HG03097 (cell line): ENCODE results near the gene ARHGAP21.
"Not testable (repeated sequence)": the region's sequence is repeated elsewhere in the genome, so short reads cannot be mapped to it uniquely, and the experiment has no call there.

Source experiments
- ATAC-seq: cut with Tn5 transposase; IDR thresholded peaks from one replicate; pipeline ENCODE4 v1.9.1; 2021; ENCODE audit not compliant: unreplicated experiment, low FRiP score

The ARHGAP21 gene

DNA sequence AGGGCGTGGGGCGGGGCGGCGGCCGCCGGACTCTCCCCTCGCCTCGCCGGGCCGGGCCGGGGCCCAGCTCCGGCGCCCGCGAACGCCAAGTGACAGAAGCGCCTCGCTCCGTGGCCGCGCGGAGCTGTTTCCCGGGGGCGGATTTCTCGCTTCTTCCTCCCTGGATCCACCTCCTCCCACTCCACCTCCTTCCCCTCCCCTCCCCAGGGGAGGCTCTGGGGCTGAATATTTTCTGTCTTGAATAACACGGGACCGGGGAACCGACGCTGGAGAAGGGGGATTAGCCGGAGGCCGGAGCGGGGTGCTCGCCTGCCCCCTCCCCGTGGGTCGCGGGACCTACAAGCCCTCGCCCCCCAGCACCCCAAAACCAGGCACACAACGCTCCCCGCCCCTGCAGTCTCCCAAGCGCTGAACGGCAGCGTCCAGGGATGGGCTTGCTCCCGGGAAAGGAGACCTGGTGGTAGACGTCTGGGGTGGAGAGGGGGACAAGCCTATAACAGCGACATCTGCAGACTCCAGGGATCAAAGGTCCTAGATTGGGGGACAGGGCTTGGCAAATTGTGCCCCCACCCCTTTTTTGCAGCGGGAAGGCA is at the start of gene ARHGAP21:
Gene ARHGAP21 (minus strand): TSS at position 100 of the 593 bp plus-strand sequence. CDS start 1,988 bp downstream, outside the sequence.
- peak; percentile 27 for ATAC-seq

DNA sequence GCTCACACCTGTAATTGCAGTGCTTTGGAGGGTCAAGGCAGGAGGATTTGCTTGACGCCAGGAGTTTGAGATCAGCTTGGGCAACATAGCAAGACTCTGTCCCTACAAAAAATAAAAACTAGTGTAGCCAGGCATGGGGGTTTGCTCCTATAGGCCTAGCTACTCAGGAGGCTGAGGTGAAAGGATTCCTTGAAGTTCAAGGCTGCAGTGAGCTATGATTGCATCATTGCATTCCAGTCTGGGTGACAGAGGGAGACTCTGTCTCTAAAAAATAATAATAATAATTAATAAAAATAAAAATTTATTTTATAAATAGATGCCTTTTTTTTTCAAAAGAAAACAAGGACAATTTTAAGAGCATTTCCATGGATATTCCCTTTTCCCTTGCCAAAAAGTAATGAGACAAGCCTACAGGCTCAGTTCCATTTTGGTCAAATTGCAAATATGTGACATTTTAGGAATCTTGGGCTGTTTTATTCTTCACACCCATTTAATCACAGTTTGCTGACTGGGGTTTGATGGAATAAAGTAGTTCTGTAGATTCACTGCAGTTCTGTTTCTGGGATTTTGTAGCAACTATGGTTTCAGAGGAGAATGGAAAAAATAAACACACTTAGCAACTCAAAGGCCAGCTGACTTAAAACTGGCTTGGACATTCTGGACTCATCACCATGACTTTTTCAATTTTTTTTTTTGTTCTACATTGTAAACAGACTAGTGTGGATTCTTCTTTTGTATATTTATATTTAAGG is 48.4 kb upstream of the ARHGAP21 start:
- ATAC-seq = no peak

DNA sequence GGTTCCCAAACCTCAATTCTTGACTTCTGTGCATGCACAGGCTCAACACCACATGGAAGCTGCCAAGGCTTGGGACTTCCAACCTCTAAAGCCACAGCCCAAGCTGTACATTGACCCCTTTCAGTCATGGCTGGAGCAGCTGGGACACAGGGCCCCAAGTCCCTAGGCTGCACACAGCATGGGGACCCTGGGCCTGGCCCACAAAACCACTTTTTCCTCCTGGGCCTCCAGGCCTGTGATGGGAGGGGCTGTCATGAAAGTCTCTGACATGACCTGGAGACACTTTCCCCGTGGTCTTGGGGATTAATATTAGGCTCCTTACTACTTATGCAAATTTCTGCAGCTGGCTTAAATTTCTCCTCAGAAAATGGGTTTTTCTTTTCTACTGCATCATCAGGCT is 41.3 kb upstream of the ARHGAP21 start:
- ATAC-seq = not testable (repeated sequence)

DNA sequence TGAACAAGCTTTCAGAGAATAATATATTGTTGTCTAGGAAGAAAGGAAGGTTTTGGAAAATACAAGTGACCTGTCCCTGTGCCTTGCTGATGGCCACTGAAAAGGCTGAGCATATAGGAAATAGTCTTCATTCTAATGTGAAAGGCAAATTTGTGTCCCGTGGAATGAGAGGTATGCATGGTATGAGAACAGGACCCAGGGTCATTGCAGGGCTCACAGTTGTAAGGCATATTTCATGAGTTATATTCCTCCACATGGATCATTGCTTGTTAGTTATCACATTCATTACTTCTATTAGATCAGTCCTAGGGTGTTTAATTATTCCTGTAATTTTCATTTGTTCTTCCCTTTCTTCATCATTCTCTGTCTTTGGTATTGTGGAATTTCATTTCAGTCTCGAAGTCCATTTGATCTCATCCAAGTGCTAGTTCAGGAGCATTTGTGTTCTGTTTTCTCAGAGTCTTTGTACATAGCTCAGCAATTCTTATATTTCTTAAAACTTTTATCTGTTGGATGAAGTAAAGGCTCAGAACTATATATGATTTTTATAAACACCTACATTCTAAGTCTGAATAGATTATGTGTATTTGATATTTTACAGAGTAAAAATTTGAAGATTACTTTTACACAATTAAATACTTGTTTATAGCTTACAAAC is 39.4 kb upstream of the ARHGAP21 start:
- ATAC-seq = no peak

DNA sequence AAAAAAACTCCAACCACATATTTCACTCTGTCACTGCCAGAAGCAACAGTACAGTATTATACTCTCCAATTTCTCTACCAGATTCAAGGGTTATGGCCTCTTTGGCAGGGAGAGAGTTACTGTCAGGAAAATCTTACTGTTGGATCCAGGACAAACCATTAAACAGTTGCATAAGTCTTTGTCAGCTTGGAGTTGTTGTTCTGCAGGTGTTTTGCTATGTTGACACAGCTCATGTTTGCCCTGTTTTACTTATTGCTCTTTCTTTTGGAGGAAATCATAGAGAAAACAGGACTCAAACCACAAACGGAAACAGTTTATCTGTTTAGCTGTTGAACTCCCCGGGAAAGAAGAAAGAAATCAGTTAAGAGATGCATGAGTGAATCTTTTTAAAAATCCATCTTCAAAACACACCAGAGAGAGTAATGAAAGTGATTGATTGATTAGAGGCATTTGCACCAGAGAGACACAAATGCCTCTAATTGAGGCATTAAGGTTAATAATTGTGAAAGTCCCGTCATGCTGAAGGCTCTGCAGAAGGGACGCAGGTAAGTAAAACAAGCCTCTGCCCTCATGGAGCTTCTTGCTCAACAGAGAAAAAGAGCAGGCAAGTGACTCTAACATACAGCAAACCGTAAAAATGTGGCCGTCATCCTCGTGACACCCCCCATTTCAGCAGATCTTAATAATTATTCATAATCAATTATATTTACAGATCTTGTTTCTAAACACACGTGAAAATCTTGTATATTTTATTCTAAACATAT is 38.7 kb upstream of the ARHGAP21 start:
- ATAC-seq = no peak

DNA sequence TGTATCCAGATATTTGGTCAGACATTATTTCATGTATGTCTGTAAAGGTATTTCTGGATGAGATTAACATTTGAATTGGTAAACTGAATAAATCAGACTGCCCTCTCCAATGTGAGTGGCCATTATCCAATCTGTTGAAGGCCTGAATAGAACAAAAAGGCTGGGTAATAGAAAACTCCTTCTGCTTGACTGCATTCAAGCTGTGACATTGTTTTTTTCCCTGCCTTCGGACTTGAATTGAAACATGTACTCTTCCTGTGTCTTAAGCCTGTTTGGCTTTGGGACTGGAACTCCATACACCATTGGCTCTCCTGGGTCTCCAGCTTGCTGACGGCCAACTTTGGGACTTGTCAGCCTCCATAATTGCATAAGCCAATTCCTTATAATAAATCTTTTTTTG is 36.0 kb upstream of the ARHGAP21 start:
- ATAC-seq = no peak

DNA sequence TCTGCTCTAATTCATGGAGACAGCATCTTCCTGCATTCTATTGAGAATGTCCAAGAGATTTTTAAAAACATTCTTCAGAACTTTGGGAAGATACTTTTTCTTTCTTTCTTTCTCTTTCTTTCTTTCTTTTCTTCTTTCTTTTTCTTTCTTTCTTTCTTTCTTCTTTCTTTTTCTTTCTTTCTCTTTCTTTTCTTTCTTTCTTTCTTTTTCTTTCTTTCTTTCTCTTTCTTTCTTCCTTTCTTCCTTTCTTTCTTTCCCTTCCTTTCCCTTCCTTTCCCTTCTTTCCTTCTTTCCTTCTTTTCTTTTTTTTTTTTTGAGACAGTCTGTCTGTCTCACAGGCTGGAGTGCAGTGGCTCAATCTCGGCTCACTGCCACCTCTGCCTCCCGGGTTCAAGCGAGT is 34.6 kb upstream of the ARHGAP21 start:
- ATAC-seq = not testable (repeated sequence)

DNA sequence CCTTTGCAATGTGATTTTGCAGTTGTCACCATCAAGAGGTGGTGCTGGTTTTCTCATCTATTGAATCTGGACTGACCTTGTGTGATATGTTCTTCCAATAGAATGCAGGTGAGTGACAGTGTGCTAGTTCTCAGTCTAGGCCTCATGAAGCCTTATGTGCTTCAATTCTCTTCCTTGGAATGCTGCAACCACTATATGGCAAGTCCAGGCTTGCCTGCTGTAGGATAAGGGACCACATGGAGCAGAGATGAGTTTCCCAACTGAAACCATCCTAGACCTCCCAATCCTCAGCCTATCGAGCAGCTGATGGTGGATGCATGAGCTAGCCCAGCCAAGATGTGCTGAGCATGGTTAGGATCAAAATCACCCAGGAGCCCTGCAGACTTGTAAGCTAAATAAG is 32.6 kb upstream of the ARHGAP21 start:
- ATAC-seq = no peak

DNA sequence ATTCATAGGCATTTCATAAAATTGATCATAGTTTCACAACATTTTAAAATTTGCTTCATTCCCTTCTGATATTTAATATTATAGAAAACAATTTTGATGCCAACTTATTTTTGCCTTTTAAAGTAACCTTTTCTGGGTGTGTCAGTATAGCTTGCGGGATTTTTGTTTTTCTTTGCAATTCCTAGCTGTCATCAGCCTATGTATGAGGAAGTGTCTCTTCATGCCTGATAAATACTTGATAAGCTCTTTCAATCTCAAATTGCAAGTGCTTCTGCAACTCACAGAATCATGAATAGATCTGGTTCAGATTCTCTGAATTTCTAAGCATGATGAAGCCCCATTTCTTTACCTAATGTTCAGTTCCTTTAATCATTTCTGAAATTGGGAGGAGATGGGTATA is 28.0 kb upstream of the ARHGAP21 start:
- ATAC-seq = no peak

DNA sequence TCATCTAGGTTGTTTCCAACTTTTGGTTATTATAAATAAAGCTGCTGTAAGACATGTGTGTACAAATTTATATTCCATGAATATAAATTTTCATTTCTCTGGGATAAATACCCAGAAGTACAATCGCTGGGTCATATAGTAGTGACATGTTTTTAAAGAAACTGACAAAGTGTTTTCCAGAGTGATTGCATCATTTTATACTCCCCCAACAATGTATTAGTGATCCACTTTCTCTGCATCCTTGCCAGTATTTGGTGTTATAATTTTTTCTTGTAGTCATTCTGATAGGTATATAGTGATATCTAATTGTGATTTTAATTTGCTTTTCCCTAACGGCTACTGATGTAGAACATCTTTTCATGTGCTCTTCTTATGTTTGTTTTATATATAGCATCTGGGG is 27.0 kb upstream of the ARHGAP21 start:
- no peak for ATAC-seq

DNA sequence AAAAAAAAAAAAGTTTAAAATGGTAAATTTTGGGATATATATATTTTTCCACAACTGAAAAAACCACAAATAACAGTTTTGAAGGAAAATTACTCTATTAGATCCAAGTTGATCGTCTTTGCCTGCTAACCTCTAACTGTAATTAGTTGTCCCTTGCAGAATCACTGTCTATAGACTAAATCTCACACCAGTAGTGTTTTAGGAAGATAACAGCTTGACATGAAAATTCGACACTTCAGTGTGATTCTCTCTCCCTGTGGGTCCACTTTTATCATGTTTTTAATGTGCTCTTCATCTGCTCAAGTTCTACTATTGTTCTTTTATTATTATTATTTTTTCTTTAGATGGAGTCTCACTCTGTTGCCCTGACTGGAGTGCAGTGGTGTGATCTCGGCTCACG is 24.5 kb upstream of the ARHGAP21 start:
- ATAC-seq = no peak

DNA sequence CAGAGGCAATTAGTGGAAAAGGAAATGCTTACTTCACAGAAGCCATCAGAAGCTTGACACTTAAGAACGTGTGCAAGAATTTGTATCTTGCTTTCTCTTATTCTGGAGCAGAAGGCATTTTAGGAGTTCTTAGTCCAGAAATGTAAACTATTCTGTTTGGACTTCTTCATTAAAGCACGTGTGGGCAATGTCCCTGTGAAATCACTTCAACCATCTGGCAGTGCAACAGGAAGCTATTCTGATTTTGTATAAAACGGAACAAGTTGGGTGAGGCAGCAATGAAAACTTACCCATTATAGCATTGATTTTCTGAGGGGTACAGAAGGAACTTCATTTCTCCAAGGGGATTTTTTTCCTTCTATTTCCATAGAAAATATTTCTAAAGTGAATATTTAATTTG is 21.3 kb upstream of the ARHGAP21 start:
- ATAC-seq = no peak

DNA sequence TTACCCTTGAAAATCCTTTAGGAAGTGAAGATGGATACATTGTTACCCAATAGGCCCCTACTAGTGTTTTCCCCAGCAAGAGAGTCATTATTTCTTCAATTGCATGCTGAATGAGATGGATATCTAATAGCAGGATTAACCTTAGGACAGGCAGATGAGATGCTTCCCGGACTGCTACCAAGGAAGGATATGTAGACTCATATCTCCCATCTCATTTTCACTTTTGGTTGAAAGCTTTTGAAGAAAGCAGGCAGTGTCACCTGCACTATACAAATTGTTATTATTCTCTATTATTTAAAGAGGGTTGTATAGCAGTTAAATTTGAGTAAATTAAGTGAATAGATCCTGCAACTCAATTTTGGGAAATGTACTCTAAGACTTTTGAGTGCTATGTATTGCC is 17.0 kb upstream of the ARHGAP21 start:
- no peak for ATAC-seq

DNA sequence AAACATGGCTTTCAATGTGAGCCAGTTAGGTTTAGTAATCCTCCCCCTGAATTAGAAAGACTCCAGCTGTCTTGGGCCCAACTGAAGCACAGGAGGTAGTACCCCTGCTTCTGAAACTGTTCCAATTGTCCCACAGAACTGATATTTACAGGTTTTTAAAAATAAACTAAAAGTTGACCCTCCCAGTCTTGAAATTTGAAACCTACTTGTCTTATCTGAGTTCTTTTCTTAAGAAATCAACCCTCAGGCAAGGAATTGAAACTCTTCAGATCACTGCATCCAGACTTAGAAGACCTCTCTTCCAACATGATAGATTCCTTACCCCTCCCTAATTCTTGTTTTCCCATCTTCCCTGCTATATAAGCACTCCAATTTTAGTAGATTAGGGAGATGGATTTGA is 13.3 kb upstream of the ARHGAP21 start:
- no peak for ATAC-seq

DNA sequence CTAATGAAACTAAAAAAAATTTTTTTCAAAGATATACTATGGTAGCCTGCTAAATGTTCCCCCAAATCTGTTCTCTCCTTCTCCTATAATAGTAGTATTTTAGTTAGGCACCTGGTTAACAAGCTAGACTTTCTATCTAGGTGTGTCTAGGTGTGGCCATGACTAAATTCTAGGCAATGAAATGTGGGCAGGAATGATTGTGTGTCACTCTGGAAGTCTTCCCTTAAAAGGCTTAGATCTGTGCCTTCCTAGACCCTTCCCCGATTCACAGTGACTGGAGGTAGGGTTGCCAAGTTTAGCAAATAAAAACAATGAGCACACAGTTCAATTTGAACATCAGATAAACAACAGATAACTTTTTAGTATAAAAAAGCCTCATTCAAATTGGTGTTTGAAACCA is 8.3 kb upstream of the ARHGAP21 start:
- no peak for ATAC-seq

DNA sequence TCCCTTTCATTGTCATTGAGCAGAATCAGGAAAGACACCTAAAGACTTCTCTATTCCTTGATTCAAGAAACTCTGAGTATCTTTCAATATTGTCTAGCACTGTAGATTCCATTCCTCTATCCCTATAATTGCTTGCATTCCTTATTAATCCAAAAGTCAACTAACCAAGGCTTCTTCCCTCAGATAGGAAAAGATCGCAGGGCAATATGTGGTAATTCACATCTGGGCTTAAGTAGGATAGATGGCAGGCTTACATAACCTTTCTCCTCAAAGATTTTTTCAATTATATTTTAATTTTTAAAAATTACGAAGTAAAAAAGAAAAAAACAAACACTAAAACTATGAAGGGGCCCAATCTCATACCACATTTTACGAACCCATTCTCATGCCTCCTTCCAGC is 7.1 kb upstream of the ARHGAP21 start:
- no peak for ATAC-seq

DNA sequence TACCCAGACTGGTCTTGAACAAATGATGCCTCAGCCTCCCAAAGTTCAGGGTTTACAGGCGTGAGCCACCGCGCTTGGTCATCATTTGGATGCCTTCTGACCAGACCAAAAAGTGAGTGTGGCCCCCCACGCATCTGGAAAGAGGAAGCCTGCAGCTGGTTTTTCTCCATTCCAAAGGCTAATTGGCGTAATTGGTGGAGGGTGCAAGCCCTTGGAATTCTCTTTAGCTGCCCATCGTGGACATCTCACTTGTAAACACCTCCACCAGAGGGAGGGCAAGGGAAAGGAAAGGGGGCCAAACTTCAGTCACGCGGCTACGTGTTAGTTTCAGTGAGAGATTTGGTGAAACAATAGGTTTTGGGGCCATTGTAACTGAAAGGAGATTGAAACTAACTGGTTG is 4.1 kb upstream of the ARHGAP21 start:
- ATAC-seq = no peak

DNA sequence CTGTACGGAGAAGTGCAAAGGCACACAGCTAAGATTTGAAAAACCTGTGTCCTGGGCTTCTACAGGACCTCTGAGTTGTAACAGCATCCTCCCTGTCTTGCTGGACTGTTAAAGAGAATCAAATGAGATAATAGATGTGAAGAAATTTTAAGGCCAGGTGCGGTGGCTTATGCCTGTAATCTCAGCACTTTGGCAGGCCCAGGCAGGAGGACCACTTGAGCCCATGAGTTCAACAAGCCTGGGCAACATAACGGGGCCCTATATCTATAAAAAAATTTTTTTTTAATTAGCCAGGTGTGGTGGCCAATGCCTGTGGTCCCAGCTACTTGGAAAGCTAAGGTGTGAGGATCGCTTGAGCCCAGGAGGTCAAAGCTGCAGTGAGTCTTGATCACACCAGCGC is 2.9 kb upstream of the ARHGAP21 start:
- ATAC-seq = no peak

DNA sequence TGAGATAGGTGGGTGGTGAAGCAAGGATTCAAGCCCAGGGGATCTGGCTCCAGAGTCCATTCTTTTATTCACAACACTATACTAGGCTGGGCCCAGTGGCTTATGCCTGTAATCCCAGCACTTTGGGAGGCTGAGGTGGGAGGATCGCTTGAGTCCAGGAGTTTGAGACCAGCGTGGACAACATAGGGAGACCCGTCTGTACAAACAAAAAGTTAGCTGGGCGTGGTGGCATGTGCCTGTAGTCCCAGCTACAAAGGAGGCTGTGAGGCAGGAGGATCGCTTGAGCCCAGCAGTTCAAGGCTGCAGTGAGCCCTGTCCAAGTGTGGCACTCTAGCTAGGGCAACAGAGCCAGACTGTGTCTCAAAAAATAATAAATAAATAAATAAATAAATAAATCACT is 2.3 kb upstream of the ARHGAP21 start:
- ATAC-seq = not testable (repeated sequence)

DNA sequence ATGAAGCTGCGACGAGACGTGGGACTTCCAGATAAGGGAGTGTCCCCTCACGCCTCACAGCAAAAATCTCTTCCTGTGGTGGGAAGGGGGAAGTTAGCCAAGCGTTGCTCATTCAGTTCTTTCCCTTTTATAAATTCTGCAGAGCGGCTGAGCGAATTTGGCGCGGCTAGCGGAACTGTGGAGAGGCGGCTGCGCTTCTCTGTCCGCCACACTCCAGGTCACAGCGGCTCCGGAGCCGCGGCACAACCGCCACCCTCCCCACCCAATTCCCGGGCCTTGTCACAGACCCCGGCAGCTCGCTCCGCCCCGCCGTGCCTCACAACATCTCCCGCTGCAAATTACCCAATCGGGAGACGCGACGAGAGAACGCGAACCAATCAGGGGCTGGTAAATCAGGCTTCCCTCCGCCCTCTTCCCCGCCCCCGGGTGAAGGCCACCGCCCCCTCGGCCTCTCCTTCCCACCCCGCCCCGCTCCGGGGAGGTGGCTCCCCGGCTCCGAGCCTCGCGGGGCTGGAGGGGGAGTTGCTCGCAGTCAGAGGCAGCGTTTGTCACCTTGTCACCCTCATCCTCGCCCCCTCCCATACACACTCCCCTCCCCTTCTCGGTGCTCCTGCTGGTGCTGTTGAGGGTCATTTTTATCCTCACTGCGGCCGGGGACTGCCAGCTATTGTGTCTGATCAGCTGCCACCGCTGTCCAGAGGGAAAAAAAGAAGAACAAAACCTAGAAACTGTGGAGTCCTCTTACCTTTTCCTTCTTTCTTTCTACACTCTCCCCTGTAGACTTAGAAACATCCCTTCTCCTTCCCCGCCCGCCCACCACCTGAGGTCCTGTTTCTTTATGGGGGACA is 918 bp upstream of the ARHGAP21 start:
- ATAC-seq = peak; percentile 82
